Pancreas (tissue), 10 donors: ENCODE data around the gene PIP4K2A. TPM values are rescaled to one million over a fixed set of nuclear protein-coding genes. Genes with fewer than 3 reads are reported as not detected.

Experiments used
- ATAC-seq, 4 donors: fragments of 200-7000 bp; cut with Tn5 transposase; one replicate each; pipeline versions ENCODE4 v1.8.0 to v1.9.1; 2020; ENCODE audit warnings: mild to moderate bottlenecking in 4 of 4, moderate library complexity in 4 of 4
- DNase-seq, 6 donors: peaks; one replicate each; pipeline ENCODE4 v3.0.0-alpha.2; 2020
- FAIRE-seq: peaks from 2 replicates; lab custom pipeline; 2012; peaks lifted over from hg19 to GRCh38; lab: Jason Lieb, UNC
- H3K27ac ChIP-seq, 4 donors: fragments of 200-600 bp; sonication (generic); 1 replicate in 3 of 4; 2 replicates in 1 of 4; pipeline versions ENCODE4 v1.5.0 to v1.8.0; 2020
- H3K27me3 ChIP-seq, 4 donors: fragments of 200-600 bp; one replicate each; pipeline ENCODE4 v1.8.0; 2021
- H3K36me3 ChIP-seq, 3 donors: fragments of 200-600 bp; sonication (generic) in 1 of 3; one replicate each; pipeline versions ENCODE4 v1.5.0 to v1.8.0; 2020 to 2021
- H3K4me1 ChIP-seq, 3 donors: fragments of 200-600 bp; one replicate each; pipeline ENCODE4 v1.8.0; 2021
- H3K4me3 ChIP-seq, 4 donors: fragments of 200-600 bp; sonication (generic) in 2 of 4; one replicate each; pipeline versions ENCODE4 v1.5.0 to v1.8.0; 2020 to 2021
- H3K9me3 ChIP-seq, 4 donors: fragments of 200-600 bp; one replicate each; pipeline ENCODE4 v1.8.0; 2021
- WGBS, 2 donors: extraction: QIAGEN DNeasy Blood & Tissue Kit; methylation state at CpG; one replicate each; pipeline ENCODE4 v1.1.7; 2013; 5-methylcytosine and 5-hydroxymethylcytosine counted together
- intact Hi-C, 3 donors: fragments of 100-400 bp; cut with DNase I; formaldehyde crosslinking; loops; one replicate each; pipeline versions ENCODE4 v1.11.1 to v1.14.2; 2022
- polyA plus RNA-seq, 2 donors: library from polyadenylated mRNA; stranded (reverse); fragments of 200-250 nt; gene quantifications; one replicate each; pipeline ENCODE4 v1.2.3, GENCODE V29; 2013
- total RNA-seq, 6 donors: library from RNA; stranded (reverse); fragmentation: NEBNext Ultra II Directional in 4 of 6; extraction: Animal tissue kit (Norgen Biotek cat#: 25700) in 4 of 6; gene quantifications; one replicate each; pipeline versions ENCODE4 v1.2.1 to v1.2.4, GENCODE V29; 2021 to 2023
- TF ChIP-seq, protein P1 (sequence below), 4 donors: fragments of 200-600 bp; sonication (generic) in 3 of 4; IDR thresholded peaks; one replicate each; pipeline versions ENCODE4 v1.5.0 to v1.8.0; 2021; ENCODE audit warnings: antibody characterized with exemption in 4 of 4
- donor health status: healthy with polysubstance abuse.
- donor health status: DM: no; HTN: no; CAD: no; lungs with moderate emphysema.
- donor health status: DM: no; HTN: no; CAD: no.
- donor health status: control.
- donor health status: control.
- donor health status: Bipolar disorder and iron deficiency.
- donor health status: DM: yes; HTN: yes; CAD: no.
- donor health status: DM: no; HTN: no; CAD: no.
- donor health status: DM: no; HTN: no; CAD: no.
- donor health status: DM: yes; HTN: yes; CAD: no.

The PIP4K2A gene
- total and polyA plus RNA-seq, 8 donors = 3.6 to 17.8 (median 6.7) TPM

DNA sequence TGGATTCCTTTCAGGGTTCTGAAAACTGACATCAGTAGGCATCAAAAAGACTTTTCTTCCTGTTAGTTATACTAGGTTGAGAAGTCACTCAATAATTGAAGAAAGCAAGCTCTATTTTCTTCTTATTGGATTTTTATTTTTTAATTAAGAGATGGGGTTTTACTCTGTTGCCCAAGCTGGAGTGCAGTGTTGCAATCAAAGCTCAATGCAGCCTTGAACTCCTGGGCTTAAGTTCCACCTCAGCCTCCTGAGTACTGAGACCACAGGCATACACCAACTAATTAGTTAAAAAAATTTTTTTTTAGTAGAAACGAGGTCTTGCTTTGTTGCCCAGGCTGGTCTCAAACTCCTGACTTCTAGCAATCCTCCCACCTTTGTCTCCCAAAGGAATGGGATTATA, 28.0 kb downstream of the PIP4K2A start:
- Histone ChIP-seq H3K9me3 (no peaks in the 10 kb centered on the region), H3K27me3 (no peaks in the 10 kb centered on the region), H3K4me1 (peaks cover 11 to 38% (median 14%) of the 10 kb centered on the region in 3 donors), H3K4me3 (no peak overlapping the region), H3K36me3 (no peaks in the 10 kb centered on the region), H3K27ac (no peak overlapping the region)
- TF ChIP-seq, protein P1, sequence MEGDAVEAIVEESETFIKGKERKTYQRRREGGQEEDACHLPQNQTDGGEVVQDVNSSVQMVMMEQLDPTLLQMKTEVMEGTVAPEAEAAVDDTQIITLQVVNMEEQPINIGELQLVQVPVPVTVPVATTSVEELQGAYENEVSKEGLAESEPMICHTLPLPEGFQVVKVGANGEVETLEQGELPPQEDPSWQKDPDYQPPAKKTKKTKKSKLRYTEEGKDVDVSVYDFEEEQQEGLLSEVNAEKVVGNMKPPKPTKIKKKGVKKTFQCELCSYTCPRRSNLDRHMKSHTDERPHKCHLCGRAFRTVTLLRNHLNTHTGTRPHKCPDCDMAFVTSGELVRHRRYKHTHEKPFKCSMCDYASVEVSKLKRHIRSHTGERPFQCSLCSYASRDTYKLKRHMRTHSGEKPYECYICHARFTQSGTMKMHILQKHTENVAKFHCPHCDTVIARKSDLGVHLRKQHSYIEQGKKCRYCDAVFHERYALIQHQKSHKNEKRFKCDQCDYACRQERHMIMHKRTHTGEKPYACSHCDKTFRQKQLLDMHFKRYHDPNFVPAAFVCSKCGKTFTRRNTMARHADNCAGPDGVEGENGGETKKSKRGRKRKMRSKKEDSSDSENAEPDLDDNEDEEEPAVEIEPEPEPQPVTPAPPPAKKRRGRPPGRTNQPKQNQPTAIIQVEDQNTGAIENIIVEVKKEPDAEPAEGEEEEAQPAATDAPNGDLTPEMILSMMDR (IDR thresholded peaks at IDR 0.05) = no peak
- intact Hi-C loops = no loop called here
- DNase-seq (no peak), ATAC-seq (no peak), FAIRE-seq (no peak)
- 44 to 52% methylated on average over 1 of the region's 1 CpG for WGBS, 2 donors

- H3K27me3 ChIP-seq = no peaks in the 10 kb centered on the region
- DNase-seq = no peak
- WGBS, 2 donors = 87 to 90% methylated on average over 8 of the region's 8 CpGs
- no peak overlapping the region for H3K27ac ChIP-seq
- intact Hi-C loops = no loop called here
- no peaks in the 10 kb centered on the region for H3K36me3 ChIP-seq
- TF ChIP-seq, protein P1 (IDR thresholded peaks at IDR 0.05) = no peak
- no peaks in the 10 kb centered on the region for H3K9me3 ChIP-seq
- ATAC-seq = no peak
- FAIRE-seq = no peak
- H3K4me3 ChIP-seq = no peak overlapping the region
- peaks cover 12 to 40% (median 15%) of the 10 kb centered on the region in 3 donors for H3K4me1 ChIP-seq
Measured at GRCh38 chr10:22685926-22686325, 28.5 kb downstream of the PIP4K2A start.

DNA sequence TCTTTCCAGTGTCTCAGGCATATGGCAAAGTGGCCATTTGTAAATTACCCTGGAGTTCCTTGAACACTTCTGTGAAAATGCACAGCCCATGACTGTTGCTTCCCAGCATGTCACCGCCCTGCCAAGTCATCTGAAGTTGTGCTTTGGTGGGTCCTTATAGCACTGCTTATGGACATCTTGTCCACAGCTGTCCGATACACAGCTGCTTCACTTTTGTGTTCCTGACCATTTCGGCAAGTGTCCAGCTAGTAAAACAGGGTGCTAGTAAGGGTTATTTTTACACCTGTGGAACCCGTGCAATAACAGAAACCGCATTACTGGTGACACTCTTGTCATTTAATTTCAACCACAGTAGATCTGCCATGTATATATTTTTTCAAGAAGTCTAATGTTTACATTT, 29.7 kb downstream of the PIP4K2A start:
- Histone ChIP-seq H3K27ac (no peak overlapping the region), H3K4me3 (no peak overlapping the region), H3K36me3 (no peaks in the 10 kb centered on the region), H3K9me3 (no peaks in the 10 kb centered on the region), H3K4me1 (peaks cover 12 to 28% (median 15%) of the 10 kb centered on the region in 3 donors), H3K27me3 (no peaks in the 10 kb centered on the region)
- intact Hi-C loops = no loop called here
- TF ChIP-seq, protein P1 (IDR thresholded peaks at IDR 0.05) = no peak
- no peak for DNase-seq
- ATAC-seq = no peak
- 92% methylated on average over 5 of the region's 5 CpGs for WGBS, 2 donors
- no peak for FAIRE-seq

- no peaks in the 10 kb centered on the region for H3K36me3 ChIP-seq
- no peak for DNase-seq
- peaks cover 12 to 28% (median 15%) of the 10 kb centered on the region in 3 donors for H3K4me1 ChIP-seq
- H3K27me3 ChIP-seq = no peaks in the 10 kb centered on the region
- no peaks in the 10 kb centered on the region for H3K9me3 ChIP-seq
- peak in 3 of 4 donors; percentile 4 to 26 (median 16) for ATAC-seq
- no peak overlapping the region for H3K27ac ChIP-seq
- FAIRE-seq = no peak
- WGBS, 2 donors = 65 to 76% methylated on average over 3 of the region's 3 CpGs
- TF ChIP-seq, protein P1 (IDR thresholded peaks at IDR 0.05) = no peak
- intact Hi-C loops = no loop called here
- H3K4me3 ChIP-seq = no peak overlapping the region
Measured at GRCh38 chr10:22683140-22683389, 31.3 kb downstream of the PIP4K2A start.

DNA sequence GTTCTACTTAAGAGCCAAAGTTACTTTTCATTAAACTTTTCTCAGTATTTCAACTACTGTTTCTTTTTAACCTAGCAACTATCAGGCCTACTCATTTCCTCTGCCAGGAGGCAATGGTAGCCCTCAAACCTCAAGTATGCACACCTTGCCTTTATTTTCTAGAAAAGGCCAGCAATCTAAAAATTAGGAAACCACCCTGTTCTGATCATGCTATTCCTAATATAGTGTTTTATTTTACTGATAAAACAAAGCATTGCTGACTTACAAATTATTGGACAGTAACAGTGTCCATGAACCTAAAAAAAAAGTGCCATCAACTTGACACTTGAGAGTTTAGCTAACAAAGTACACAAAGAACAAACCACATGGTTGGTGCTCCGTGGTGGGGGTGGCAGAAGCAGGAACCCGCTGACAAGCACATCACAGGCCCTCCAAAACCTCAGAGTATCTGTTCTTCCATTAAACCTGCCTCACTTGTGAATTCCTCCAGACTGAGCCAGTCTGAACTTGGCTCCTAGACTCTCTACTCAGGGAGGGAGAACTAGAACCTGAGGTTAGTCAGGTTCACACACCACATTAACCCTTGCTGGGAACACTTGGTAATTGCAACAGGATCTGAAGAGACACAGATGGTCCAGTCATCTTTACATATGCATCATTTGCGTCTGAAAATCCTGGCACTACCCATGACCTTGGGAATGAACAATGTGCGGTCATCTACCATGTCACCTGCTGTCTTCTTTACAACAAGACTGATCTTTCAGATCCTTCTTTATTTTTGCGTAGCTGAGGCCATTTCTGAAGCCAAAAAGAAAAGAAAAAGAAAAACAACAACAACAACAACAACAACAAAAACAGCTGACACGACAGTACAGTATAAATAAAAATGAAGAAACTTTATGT, 31.9 kb downstream of the PIP4K2A start:
- WGBS, 2 donors = 77 to 79% methylated on average over 6 of the region's 6 CpGs
- ATAC-seq = peak; percentile 29 to 53 (median 40)
- Histone ChIP-seq H3K36me3 (no peaks in the 10 kb centered on the region), H3K27me3 (no peaks in the 10 kb centered on the region), H3K4me3 (no peak overlapping the region), H3K9me3 (no peaks in the 10 kb centered on the region), H3K27ac (peak overlapping the region in 2 of 4 donors; percentile 28 to 44), H3K4me1 (peaks cover 12 to 28% (median 15%) of the 10 kb centered on the region in 3 donors)
- TF ChIP-seq, protein P1 (IDR thresholded peaks at IDR 0.05) = no peak
- intact Hi-C loops = no loop called here
- no peak for DNase-seq
- FAIRE-seq = no peak
